NCI-H187 (cell line): Measurements from ENCODE around the gene RALGPS1.

ENCODE experiments used
- DNase-seq, 2 experiments: peaks; one replicate each; lab custom pipeline; 2025; lab: John Stamatoyannopoulos, UW

Gene RALGPS1

GRCh38 chr9:127225801-127226625 is 311.4 kb downstream of the RALGPS1 start:
- DNase-seq, result no peak

DNA sequence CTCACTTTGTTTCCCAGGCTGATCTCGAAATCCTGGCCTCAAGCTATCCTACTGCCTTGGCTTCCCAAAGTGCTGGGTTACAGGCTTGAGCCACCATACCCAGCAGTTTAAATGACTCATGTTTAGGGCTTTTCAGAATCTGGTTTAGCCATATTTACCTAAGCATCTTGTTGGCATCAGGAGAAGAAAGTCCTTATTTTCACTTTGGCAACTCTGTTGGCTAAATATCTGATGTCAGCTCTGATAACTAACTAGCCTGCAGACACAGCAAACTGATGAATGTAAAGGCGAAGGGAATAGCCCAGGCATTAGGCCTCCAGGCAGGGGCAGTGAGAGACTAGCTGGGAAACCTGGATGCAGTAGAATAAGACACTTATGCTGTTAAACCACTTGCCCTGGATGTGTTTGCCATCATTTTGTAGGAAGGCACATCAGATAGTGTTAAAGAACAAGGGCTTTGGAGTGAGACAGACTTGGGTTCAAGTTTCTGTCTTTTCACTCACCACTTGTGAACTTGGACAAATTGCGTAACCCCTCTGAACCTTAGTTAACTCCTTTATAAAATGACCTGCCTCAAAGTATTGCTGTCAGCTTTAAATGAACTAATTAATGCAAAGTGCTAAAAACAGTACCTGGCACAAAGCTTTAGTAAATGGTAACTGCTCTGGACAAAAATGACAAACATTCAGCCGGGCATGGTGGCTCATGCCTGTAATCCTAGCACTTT is 315.3 kb downstream of the RALGPS1 start:
- no peak for DNase-seq

DNA sequence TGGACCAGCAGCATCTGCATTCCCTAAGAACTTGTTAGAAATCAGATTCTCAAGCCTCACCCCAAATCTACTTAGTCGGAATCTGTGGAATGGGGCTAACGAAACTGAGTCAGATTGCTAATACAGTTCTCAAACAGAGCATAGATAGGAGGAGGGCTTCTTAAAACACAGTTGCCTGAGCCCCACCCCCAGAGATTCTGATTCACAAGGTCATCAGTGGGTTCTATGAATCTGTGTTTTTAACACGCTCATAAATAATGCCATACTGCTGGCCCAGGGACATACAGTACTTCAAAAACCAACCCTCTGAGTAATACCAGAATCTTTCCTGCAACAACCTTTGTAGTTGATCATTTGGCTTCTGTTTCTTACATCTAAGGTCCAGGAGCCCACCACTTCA is 317.1 kb downstream of the RALGPS1 start:
- DNase-seq, result no peak

GRCh38 chr9:127232833-127233549 is 318.4 kb downstream of the RALGPS1 start:
- DNase-seq, result no peak

DNA sequence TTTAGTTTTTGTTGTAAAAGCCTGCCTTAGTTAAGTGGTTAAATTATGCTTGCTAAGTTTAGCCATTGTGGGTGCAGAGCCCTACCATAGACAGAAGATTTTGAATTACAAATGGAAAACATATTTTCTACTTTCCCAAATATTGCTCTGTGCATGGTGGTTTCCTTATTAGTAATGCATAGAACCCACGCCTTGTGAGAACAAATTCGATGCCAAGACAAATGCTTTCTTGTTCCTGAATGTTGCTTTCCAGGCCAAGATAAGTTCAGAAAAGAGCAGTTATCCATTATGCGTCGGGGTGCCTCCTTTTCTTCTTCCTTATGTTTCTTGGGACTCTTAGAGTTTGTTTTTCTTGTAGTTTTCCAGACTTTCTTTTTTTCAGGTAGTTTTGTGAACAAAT is 319.0 kb downstream of the RALGPS1 start:
- DNase-seq, result no peak

DNA sequence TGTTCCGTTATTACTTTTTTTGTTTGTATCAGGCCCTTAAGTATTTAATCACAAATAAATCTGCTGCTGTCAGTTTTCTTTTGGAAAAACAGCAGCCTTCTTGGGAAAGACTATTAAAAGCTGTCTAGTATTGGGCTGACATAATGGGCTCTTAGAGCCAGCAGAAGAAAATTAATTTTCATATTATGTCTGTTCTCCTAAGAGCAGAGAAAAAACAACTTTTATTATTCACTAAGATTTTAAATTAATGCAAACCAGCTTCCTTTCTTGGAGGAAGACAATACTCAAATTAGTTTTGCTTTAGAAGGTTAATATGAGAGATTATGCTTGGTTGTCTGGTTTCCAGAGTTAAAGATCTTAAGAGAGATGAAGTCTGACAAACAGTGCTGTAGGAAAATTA is 319.4 kb downstream of the RALGPS1 start:
- DNase-seq, result no peak

DNA sequence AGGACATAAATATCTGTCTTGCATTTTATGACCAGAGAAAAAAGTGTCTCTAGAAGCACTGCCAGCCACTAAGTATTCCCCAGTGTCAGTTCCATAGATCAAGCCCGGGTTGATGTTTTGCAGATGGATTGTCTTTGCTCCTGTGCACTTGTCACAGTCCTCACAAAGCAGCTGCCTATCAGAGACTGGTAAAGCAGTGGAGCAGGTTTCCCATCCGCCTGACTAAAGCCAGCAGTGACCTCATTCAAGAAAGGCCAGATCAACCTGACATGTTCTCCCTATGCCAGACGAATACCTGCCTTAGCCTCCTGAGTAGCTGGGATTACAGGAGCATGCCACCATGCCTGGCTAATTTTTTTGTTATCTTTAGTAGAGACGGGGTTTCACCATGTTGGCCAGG is 323.2 kb downstream of the RALGPS1 start:
- no peak for DNase-seq

DNA sequence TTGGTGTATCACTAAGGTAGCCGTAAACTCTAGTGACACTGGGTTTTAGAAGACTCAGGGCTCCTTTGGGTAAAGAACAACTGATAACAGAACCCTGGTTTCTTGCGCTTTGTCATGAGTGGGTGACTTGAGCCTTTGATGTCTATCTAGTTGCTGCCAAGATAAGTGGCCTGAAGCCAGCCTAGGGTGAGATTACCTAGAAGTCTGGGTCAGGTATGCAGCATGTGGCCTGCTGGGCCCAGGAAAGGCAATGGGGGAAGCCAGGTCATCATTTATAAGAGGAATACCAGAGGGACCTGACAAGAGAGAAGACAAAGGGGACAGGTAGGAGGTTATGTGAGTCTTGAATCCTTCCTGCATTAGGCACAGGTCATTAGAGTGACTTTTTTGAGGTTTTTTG is 326.8 kb downstream of the RALGPS1 start:
- no peak for DNase-seq

- DNase-seq, result peak; percentile 51 to 84
Observed at GRCh38 chr9:127244609-127245601, 330.3 kb downstream of the RALGPS1 start.

DNA sequence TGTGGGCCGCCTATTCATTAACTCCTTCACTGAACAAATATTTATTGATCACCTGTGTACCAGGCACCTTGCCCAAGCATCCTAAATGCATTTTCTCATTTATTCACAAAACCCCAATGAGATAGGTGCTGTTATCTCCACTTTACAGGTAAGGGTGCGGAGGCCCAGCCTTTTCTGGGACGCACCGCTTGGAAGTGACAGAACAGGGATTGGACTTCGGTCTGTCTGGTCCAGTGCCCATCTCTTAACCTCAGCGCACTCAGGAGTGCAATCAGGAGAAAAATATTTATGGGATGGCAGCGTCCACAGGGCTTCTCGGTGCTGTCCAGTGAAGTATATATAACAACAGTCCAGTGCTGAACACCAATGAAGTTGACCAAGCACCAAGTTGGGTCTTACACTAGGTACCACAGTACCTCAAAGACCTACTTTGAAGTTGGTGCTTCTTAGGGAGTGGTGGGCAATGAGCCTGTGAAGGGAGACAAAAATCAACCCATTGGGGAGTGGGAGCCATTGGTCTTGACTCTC is 331.1 kb downstream of the RALGPS1 start:
- DNase-seq, result no peak

DNA sequence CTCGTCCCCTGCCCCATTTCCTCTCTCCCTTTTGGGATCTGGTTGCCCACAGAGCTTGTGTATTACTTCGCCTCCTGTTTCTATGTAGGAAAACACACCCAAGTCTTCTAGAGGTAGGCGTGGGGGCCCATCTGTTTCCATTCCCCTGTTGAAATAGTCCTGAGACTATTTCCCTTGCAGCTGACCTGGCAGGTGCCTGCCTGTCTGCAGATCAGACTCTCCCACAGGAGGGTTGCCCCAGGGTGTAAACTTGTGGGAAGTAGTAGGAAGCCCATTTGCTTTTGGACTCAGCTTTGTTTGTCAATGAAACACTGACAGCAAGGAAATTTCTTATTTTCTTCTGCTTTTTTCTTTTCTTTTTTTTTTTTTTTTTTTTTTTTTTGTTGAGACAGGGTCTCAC is 333.7 kb downstream of the RALGPS1 start:
- DNase-seq, result no peak

DNA sequence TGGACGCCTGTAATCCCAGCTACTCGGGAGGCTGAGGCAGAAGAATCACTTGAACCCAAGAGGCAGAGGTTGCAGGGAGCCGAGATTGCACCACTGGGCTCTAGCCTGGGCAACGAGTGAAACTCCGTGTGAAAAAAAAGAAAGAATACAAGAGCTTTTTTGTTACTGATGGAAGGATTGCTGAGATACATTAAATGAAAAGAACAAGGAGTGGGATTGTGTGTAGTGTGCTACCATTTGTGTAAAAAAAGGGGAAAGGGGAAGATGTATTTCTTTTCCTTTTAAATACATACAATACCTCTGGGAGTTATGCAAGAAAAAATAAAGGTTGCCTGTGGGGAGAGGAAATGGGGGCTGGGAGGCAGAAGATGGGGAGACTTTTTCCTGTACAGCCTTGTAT is 335.3 kb downstream of the RALGPS1 start:
- DNase-seq, result no peak

DNA sequence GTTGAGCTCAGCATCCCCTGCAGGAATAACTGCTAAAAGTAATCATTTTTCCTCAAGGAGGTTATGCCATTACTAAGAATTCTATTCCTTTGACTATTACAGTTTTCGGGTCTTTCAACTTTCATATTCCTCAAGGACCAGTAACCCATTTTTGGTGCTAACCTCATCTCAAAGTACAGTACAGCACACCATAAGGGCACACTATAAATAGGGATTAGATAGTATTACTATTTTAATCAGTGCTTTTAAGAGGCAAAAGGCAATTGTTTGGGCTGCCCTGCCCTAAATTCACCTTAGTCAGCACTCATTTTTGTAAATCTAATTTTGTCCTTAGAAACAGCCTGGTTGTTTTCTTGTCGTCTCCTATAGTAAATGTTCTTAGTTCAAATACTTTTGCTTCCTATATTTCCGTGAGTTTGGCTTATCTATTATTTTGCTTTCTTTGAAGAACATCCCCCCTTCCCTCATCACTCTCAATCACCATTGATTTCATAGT is 336.4 kb downstream of the RALGPS1 start:
- no peak for DNase-seq

GRCh38 chr9:127252410-127253318 is 338.1 kb downstream of the RALGPS1 start:
- no peak for DNase-seq

DNA sequence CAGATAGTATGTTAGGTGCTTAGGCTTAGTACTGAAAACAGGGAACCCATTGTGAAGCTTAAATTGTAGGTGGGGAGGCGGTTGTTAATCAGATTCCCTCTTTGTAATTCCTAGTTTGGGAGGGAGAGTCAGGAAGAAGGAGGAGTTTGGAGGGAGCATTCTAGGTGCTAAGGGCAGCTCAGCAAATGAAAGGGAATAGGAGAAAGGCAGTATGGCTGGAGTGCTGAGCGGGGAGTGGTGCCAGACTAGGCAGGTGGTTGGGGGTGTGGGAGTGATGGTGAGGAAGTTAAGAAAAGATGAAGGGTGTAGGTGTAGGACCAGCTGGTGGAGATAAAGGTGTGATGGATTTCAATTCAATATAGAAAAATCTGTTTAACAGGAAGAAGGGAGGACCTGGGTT is 338.9 kb downstream of the RALGPS1 start:
- DNase-seq, result no peak

DNA sequence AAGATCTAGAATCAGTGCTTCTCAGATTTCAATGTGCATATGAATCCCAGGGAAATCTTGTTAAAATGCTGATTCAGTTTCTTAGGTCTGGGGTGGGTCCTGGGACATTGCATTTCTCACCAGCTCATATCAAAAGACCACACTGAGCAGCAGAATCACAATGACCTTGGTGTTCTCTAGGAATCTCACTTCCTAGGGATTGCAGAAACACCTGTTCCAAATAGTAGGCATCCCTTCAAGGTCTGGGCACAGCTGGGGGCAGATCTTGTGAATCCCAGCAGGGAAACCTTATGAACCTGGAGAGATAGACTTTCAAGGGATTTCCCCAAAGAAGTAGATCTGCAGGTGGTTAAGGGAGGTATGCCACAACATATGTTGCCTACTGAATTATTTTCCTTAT is 341.1 kb downstream of the RALGPS1 start:
- no peak for DNase-seq

- DNase-seq, result no peak
Observed at GRCh38 chr9:127256324-127256723, 341.7 kb downstream of the RALGPS1 start.

GRCh38 chr9:127258606-127259471 is 344.3 kb downstream of the RALGPS1 start:
- DNase-seq, result no peak

DNA sequence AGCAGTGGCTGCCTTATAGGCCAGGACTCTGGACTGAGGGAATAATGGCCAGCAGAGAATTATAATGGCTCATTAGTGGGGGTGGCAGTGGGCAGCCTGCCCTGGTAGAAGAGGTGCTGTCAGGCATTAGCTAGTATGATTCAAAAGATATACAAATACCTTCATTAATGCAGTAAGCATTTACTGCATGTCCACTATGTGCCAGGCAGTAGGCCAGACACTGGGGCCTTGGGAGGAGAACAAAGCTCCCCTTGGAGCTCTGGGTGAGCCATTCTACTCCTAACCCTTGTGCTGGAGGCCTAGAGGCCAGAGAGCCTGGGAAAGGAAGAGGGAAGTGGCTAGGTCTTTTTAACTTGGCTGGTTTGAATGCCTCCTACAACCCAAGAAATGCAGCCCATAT is 348.0 kb downstream of the RALGPS1 start:
- DNase-seq, result no peak
